Type B pancreatic cell (in vitro differentiated cells): Measurements from ENCODE around the gene SPEF1. TPM values are rescaled to one million over a fixed set of nuclear protein-coding genes. Genes with fewer than 3 reads are reported as not detected.

ENCODE experiments used
- DNase-seq: peaks from one replicate; pipeline ENCODE4 v3.0.0; 2021; ENCODE audit warnings: mixed read lengths; ENCODE audit not compliant: unreplicated experiment; ENCODE audit errors: extremely low spot score
- H3K27ac Mint-ChIP-seq: 2 replicates; pipeline ENCODE4 v1.8.0; 2021; ENCODE audit warnings: mild to moderate bottlenecking, mixed read lengths
- H3K27me3 Mint-ChIP-seq: 2 replicates; pipeline ENCODE4 v1.8.0; 2021; ENCODE audit warnings: mixed read lengths
- H3K36me3 Mint-ChIP-seq: 2 replicates; pipeline ENCODE4 v1.8.0; 2021; ENCODE audit warnings: mixed read lengths
- H3K4me1 Mint-ChIP-seq: one replicate; pipeline ENCODE4 v1.8.0; 2021; ENCODE audit warnings: mixed read lengths; ENCODE audit not compliant: unreplicated experiment
- H3K4me3 Mint-ChIP-seq: 2 replicates; pipeline ENCODE4 v1.8.0; 2021; ENCODE audit warnings: mild to moderate bottlenecking, mixed read lengths
- H3K9me3 Mint-ChIP-seq: 2 replicates; pipeline ENCODE4 v1.8.0; 2021; ENCODE audit warnings: mixed read lengths
- total RNA-seq: library from RNA; stranded (reverse); gene quantifications from 2 replicates; pipeline ENCODE4 v1.2.1, GENCODE V29; 2021; ENCODE audit warnings: low replicate concordance
- TF ChIP-seq, protein P1 (sequence below): fragments of 200-600 bp; sonication (generic); conservative IDR thresholded peaks from 2 replicates; pipeline ENCODE4 v1.5.0; 2021; ENCODE audit warnings: antibody characterized with exemption, mild to moderate bottlenecking

SPEF1 gene
- total RNA-seq, 1 donor from 2014 or later: 3.0 TPM

- DNase-seq: no peak
- Mint-ChIP-seq H3K27me3 (peaks cover 20% of the 10 kb centered on the region), H3K4me3 (peak overlapping the region; percentile 76), H3K9me3 (no peaks in the 10 kb centered on the region), H3K36me3 (no peaks in the 10 kb centered on the region), H3K4me1 (peaks cover 33% of the 10 kb centered on the region), H3K27ac (peak overlapping the region; percentile 81)
- TF ChIP-seq, protein P1, sequence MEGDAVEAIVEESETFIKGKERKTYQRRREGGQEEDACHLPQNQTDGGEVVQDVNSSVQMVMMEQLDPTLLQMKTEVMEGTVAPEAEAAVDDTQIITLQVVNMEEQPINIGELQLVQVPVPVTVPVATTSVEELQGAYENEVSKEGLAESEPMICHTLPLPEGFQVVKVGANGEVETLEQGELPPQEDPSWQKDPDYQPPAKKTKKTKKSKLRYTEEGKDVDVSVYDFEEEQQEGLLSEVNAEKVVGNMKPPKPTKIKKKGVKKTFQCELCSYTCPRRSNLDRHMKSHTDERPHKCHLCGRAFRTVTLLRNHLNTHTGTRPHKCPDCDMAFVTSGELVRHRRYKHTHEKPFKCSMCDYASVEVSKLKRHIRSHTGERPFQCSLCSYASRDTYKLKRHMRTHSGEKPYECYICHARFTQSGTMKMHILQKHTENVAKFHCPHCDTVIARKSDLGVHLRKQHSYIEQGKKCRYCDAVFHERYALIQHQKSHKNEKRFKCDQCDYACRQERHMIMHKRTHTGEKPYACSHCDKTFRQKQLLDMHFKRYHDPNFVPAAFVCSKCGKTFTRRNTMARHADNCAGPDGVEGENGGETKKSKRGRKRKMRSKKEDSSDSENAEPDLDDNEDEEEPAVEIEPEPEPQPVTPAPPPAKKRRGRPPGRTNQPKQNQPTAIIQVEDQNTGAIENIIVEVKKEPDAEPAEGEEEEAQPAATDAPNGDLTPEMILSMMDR: no peak
Observed at GRCh38 chr20:3782597-3782996, 1.3 kb upstream of the SPEF1 start.

DNA sequence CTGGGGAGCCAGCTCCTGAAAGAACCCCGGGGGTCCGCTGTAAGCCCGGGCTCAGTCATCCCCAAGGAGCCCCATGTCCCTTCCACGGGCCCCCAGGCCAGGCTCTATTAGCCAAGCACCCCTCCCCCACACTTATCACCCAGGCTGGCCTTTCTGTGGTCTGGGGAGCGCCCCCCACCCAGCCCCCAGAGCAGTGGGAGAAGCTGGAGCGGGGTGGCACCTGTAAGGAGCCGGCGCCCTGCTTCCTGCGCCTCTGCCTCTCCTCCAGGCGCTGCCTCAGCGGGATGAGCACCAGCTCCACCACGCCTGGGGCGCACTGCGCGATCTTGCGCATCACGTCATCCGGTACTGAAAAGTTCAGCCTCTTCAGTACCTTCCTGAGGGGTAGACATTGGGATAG is 2.3 kb downstream of the SPEF1 start:
- H3K27me3 Mint-ChIP-seq: peaks cover 29% of the 10 kb centered on the region
- DNase-seq: no peak
- H3K9me3 Mint-ChIP-seq: no peaks in the 10 kb centered on the region
- H3K36me3 Mint-ChIP-seq: no peaks in the 10 kb centered on the region
- TF ChIP-seq, protein P1: no peak
- H3K4me1 Mint-ChIP-seq: peaks cover 32% of the 10 kb centered on the region
- no peak overlapping the region for H3K27ac Mint-ChIP-seq
- H3K4me3 Mint-ChIP-seq: peak overlapping the region; percentile 62

GRCh38 chr20:3777716-3778629 is 3.3 kb downstream of the SPEF1 start:
- TF ChIP-seq, protein P1: no peak
- no peaks in the 10 kb centered on the region for H3K9me3 Mint-ChIP-seq
- DNase-seq: no peak
- peaks cover 29% of the 10 kb centered on the region for H3K27me3 Mint-ChIP-seq
- no peak overlapping the region for H3K27ac Mint-ChIP-seq
- no peaks in the 10 kb centered on the region for H3K36me3 Mint-ChIP-seq
- H3K4me1 Mint-ChIP-seq: peaks cover 27% of the 10 kb centered on the region
- H3K4me3 Mint-ChIP-seq: peak overlapping the region; percentile 78

- Mint-ChIP-seq H3K9me3 (no peaks in the 10 kb centered on the region), H3K36me3 (no peaks in the 10 kb centered on the region), H3K27me3 (peaks cover 32% of the 10 kb centered on the region), H3K27ac (no peak overlapping the region), H3K4me3 (peak overlapping the region; percentile 72), H3K4me1 (peaks cover 21% of the 10 kb centered on the region)
- TF ChIP-seq, protein P1: no peak
- DNase-seq: no peak
Observed at GRCh38 chr20:3777381-3777715, 3.9 kb downstream of the SPEF1 start.

- Mint-ChIP-seq H3K4me3 (no peak overlapping the region), H3K9me3 (no peaks in the 10 kb centered on the region), H3K27me3 (peaks cover 27% of the 10 kb centered on the region), H3K27ac (no peak overlapping the region), H3K36me3 (no peaks in the 10 kb centered on the region), H3K4me1 (peaks cover 7% of the 10 kb centered on the region)
- no peak for DNase-seq
- TF ChIP-seq, protein P1: no peak
Observed at GRCh38 chr20:3775457-3776108, 5.7 kb downstream of the SPEF1 start.
